Stimulated activated CD8-positive, alpha-beta memory T cell treated with anti-CD3 and anti-CD28 coated beads, Interleukin-15, amount 100 ng/mL, for 1 hour (primary cell): Measurements from ENCODE around the gene MYO3B.
"Not testable (repeated sequence)": the region's sequence is repeated elsewhere in the genome, so short reads cannot be mapped to it uniquely, and the experiment has no call there.

Source experiments
- DNase-seq: peaks from one replicate; pipeline ENCODE4 v3.0.0-alpha.2; 2020; ENCODE audit warnings: low read depth

MYO3B gene

GRCh38 chr2:170425281-170425751, 247.4 kb downstream of the MYO3B start:
- no peak for DNase-seq

- no peak for DNase-seq
These were observed 250.9 kb downstream of the MYO3B start for GRCh38 chr2:170428868-170429267.

GRCh38 chr2:170432823-170433222, 254.9 kb downstream of the MYO3B start:
- DNase-seq: no peak

- no peak for DNase-seq
These were observed 255.5 kb downstream of the MYO3B start for GRCh38 chr2:170433448-170433847.

- not testable (repeated sequence) for DNase-seq
These were observed 256.4 kb downstream of the MYO3B start for GRCh38 chr2:170434396-170434795.

- DNase-seq: no peak
These were observed 257.1 kb downstream of the MYO3B start for GRCh38 chr2:170434900-170435621.

- no peak for DNase-seq
These were observed 258.4 kb downstream of the MYO3B start for GRCh38 chr2:170436077-170436943.

GRCh38 chr2:170446078-170446477, 268.1 kb downstream of the MYO3B start:
- no peak for DNase-seq

GRCh38 chr2:170449034-170449433, 271.1 kb downstream of the MYO3B start:
- no peak for DNase-seq

- no peak for DNase-seq
These were observed 276.8 kb downstream of the MYO3B start for GRCh38 chr2:170454471-170455372.

- DNase-seq: no peak
These were observed 277.9 kb downstream of the MYO3B start for GRCh38 chr2:170455617-170456426.

- no peak for DNase-seq
These were observed 279.0 kb downstream of the MYO3B start for GRCh38 chr2:170456914-170457313.

- DNase-seq: no peak
These were observed 279.8 kb downstream of the MYO3B start for GRCh38 chr2:170457742-170458141.

- no peak for DNase-seq
These were observed 283.9 kb downstream of the MYO3B start for GRCh38 chr2:170461889-170462288.

- DNase-seq: no peak
These were observed 284.7 kb downstream of the MYO3B start for GRCh38 chr2:170462433-170463205.

GRCh38 chr2:170463206-170463537, 285.2 kb downstream of the MYO3B start:
- DNase-seq: no peak

GRCh38 chr2:170464268-170464667, 286.3 kb downstream of the MYO3B start:
- DNase-seq: no peak

GRCh38 chr2:170465241-170465640, 287.3 kb downstream of the MYO3B start:
- no peak for DNase-seq

- no peak for DNase-seq
These were observed 288.7 kb downstream of the MYO3B start for GRCh38 chr2:170466632-170467031.

- DNase-seq: no peak
These were observed 289.8 kb downstream of the MYO3B start for GRCh38 chr2:170467568-170468422.
